ENCODE results near the gene CGN. TPM values are rescaled to one million over a fixed set of nuclear protein-coding genes. Genes with fewer than 3 reads are reported as not detected.

The CGN gene
- polyA plus RNA-seq, 1 donor from 2014 or later, result 4.4 TPM

DNA sequence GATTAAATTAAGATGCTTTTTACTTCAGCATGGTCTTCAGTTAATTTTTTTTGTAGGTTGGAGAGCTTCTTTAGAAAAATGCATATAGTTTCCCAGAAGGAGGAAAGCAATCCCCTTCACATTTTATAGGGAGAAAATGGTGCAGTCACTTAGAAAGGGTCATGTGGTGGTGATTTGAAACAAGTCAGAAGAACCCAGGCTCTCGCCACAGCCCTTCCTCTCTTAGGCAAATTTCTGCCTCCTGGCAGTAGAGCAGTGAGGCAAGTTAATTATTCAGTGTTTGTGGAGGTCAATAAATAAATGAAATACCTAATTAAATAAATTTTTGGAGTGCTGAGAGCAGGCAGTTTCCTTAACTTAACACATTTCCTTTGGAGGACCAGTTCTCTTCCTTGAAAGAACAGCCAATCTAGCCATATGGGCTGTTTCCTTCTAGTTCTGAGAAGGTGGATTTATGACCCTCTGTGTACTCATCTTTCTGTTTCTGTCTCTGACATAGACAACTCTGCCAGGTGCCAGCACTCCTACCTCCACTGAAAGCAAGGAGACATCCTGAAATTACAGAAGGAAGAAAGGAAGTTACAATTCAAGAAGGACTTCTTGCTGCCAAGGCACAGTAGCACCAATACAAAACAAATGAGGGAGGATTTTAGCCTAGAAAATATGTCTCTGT is 32.9 kb upstream of the CGN start:
- no peak overlapping the region for H3K4me2 ChIP-seq (ENCODE audit: low read length)
- H3K9me2 ChIP-seq (ENCODE audit: insufficient read depth, low read length), result no peaks in the 10 kb centered on the region
- no peaks in the 10 kb centered on the region for H3F3A ChIP-seq (ENCODE audit: insufficient read depth, low read length, poor library complexity, severe bottlenecking)
- no peak for TF ChIP-seq RAD21 (conservative IDR thresholded peaks at IDR 0.05)
- TF ChIP-seq TAF1 (IDR thresholded peaks at IDR 0.05; ENCODE audit: low read depth), result no peak
- no peak for TF ChIP-seq EP300 (conservative IDR thresholded peaks at IDR 0.05; ENCODE audit: poor library complexity, severe bottlenecking)
- TF ChIP-seq, protein P1, sequence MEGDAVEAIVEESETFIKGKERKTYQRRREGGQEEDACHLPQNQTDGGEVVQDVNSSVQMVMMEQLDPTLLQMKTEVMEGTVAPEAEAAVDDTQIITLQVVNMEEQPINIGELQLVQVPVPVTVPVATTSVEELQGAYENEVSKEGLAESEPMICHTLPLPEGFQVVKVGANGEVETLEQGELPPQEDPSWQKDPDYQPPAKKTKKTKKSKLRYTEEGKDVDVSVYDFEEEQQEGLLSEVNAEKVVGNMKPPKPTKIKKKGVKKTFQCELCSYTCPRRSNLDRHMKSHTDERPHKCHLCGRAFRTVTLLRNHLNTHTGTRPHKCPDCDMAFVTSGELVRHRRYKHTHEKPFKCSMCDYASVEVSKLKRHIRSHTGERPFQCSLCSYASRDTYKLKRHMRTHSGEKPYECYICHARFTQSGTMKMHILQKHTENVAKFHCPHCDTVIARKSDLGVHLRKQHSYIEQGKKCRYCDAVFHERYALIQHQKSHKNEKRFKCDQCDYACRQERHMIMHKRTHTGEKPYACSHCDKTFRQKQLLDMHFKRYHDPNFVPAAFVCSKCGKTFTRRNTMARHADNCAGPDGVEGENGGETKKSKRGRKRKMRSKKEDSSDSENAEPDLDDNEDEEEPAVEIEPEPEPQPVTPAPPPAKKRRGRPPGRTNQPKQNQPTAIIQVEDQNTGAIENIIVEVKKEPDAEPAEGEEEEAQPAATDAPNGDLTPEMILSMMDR (IDR thresholded peaks at IDR 0.05; ENCODE audit: poor library complexity, severe bottlenecking), result no peak
- no peak for TF ChIP-seq MXI1 (conservative IDR thresholded peaks at IDR 0.05; ENCODE audit: poor library complexity, severe bottlenecking)
- no peak for TF ChIP-seq SMC3 (conservative IDR thresholded peaks at IDR 0.05; ENCODE audit: poor library complexity)
- TF ChIP-seq EZH2 (IDR thresholded peaks at IDR 0.05; ENCODE audit: borderline replicate concordance, insufficient read depth, low read length, poor library complexity, severe bottlenecking), result no peak
- no peak for TF ChIP-seq POLR2AphosphoS5 (IDR thresholded peaks at IDR 0.05)
- TF ChIP-seq, protein P2, sequence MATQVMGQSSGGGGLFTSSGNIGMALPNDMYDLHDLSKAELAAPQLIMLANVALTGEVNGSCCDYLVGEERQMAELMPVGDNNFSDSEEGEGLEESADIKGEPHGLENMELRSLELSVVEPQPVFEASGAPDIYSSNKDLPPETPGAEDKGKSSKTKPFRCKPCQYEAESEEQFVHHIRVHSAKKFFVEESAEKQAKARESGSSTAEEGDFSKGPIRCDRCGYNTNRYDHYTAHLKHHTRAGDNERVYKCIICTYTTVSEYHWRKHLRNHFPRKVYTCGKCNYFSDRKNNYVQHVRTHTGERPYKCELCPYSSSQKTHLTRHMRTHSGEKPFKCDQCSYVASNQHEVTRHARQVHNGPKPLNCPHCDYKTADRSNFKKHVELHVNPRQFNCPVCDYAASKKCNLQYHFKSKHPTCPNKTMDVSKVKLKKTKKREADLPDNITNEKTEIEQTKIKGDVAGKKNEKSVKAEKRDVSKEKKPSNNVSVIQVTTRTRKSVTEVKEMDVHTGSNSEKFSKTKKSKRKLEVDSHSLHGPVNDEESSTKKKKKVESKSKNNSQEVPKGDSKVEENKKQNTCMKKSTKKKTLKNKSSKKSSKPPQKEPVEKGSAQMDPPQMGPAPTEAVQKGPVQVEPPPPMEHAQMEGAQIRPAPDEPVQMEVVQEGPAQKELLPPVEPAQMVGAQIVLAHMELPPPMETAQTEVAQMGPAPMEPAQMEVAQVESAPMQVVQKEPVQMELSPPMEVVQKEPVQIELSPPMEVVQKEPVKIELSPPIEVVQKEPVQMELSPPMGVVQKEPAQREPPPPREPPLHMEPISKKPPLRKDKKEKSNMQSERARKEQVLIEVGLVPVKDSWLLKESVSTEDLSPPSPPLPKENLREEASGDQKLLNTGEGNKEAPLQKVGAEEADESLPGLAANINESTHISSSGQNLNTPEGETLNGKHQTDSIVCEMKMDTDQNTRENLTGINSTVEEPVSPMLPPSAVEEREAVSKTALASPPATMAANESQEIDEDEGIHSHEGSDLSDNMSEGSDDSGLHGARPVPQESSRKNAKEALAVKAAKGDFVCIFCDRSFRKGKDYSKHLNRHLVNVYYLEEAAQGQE (IDR thresholded peaks at IDR 0.05; ENCODE audit: borderline replicate concordance), result no peak
- H3K4me3 ChIP-seq (ENCODE audit: low read length), result no peak overlapping the region
- H3K27ac ChIP-seq (ENCODE audit: low read length), result no peak overlapping the region
- no peak overlapping the region for H2AFZ ChIP-seq (ENCODE audit: low read depth, low read length)
- no peak overlapping the region for H3K9ac ChIP-seq (ENCODE audit: low read length)
- no peaks in the 10 kb centered on the region for H3K79me2 ChIP-seq (replicated peaks; ENCODE audit: insufficient read depth, low read length)
- no peaks in the 10 kb centered on the region for H3K27me3 ChIP-seq (ENCODE audit: insufficient read depth, low read depth, low read length)
- peaks cover 5% of the 10 kb centered on the region for H3K9me3 ChIP-seq (ENCODE audit: low read length)
- no peaks in the 10 kb centered on the region for H4K20me1 ChIP-seq (ENCODE audit: insufficient read depth)
- no peaks in the 10 kb centered on the region for H3K36me3 ChIP-seq (ENCODE audit: insufficient read depth, low read length)

DNA sequence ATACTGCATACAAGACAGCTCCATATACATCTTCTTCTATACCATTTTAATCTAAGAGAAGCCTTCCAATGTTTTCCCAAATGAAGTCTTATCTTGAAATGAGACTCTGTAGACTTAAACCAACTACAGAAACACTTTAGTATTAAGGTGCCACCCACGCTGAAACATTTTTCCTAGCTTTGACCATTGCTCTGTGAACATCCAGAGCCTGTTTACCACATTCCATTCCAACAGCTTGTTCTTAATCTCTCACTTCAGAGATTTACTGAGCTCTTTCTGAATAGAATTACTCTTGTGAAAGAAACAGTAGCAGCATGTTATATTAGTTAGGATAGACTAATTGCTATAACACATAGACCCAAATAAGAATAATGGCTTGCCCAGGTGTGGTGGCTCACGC is 32.3 kb upstream of the CGN start:
- Histone ChIP-seq H3K4me3 (ENCODE audit: low read length) (no peak overlapping the region), H3K36me3 (ENCODE audit: insufficient read depth, low read length) (no peaks in the 10 kb centered on the region), H3K27me3 (ENCODE audit: insufficient read depth, low read depth, low read length) (no peaks in the 10 kb centered on the region), H3K9me2 (ENCODE audit: insufficient read depth, low read length) (no peaks in the 10 kb centered on the region), H3F3A (ENCODE audit: insufficient read depth, low read length, poor library complexity, severe bottlenecking) (no peaks in the 10 kb centered on the region), H3K4me2 (ENCODE audit: low read length) (no peak overlapping the region), H2AFZ (ENCODE audit: low read depth, low read length) (no peak overlapping the region), H3K9me3 (ENCODE audit: low read length) (peaks cover 5% of the 10 kb centered on the region), H3K79me2 (replicated peaks; ENCODE audit: insufficient read depth, low read length) (no peaks in the 10 kb centered on the region), H3K9ac (ENCODE audit: low read length) (no peak overlapping the region), H3K27ac (ENCODE audit: low read length) (no peak overlapping the region), H4K20me1 (ENCODE audit: insufficient read depth) (no peaks in the 10 kb centered on the region)
- TF ChIP-seq POLR2AphosphoS5 (IDR thresholded peaks at IDR 0.05), result no peak

All from neural cell (in vitro differentiated cells).